Esophagus squamous epithelium (tissue), 4 donors: Measurements from ENCODE around the gene CATSPER1.

Experiments
- CTCF ChIP-seq, 6 experiments: fragments of 450-650 bp in 4 of 6; fragments of 200-600 bp in 2 of 6; sonication (generic) in 2 of 6; IDR thresholded peaks; one replicate each; pipeline ENCODE4 v1.5.1; 2016 to 2019; ENCODE audit warnings: antibody characterized with exemption in 6 of 6, mild to moderate bottlenecking in 4 of 6, moderate library complexity in 4 of 6
- POLR2A ChIP-seq, 4 donors: fragments of 450-650 bp; IDR thresholded peaks; one replicate each; pipeline ENCODE4 v1.6.1; 2017; ENCODE audit warnings: antibody characterized with exemption in 4 of 4, mild to moderate bottlenecking in 4 of 4, moderate library complexity in 3 of 4

GRCh38 chr11:65972116-65972515, 54.2 kb downstream of the CATSPER1 start:
- TF ChIP-seq CTCF (IDR thresholded peaks at IDR 0.05) (no peak), POLR2A (IDR thresholded peaks at IDR 0.05) (no peak)
